Muscle of leg (tissue), 11 donors: ENCODE data around the gene PLEKHM1. TPM values are rescaled to one million over a fixed set of nuclear protein-coding genes. Genes with fewer than 3 reads are reported as not detected.

Experiments
- DNase-seq: peaks from one replicate; pipeline ENCODE4 v3.0.0; 2013
- H3K27ac ChIP-seq: one replicate; pipeline ENCODE4 v1.5.1; 2013; ENCODE audit warnings: mild to moderate bottlenecking, low read length, control low read depth
- H3K27me3 ChIP-seq: one replicate; pipeline ENCODE4 v1.6.1; 2013; ENCODE audit warnings: low read length; ENCODE audit not compliant: control insufficient read depth, insufficient read depth
- H3K36me3 ChIP-seq: one replicate; pipeline ENCODE4 v1.6.1; 2013; ENCODE audit warnings: low read length; ENCODE audit not compliant: control insufficient read depth, insufficient read depth
- H3K4me1 ChIP-seq: one replicate; pipeline ENCODE4 v1.6.1; 2013; ENCODE audit warnings: low read length; ENCODE audit not compliant: control insufficient read depth, insufficient read depth
- H3K4me3 ChIP-seq: one replicate; pipeline ENCODE4 v1.5.1; 2013; ENCODE audit warnings: low read length, control low read depth
- H3K9me3 ChIP-seq: replicated peaks from 2 replicates; pipeline ENCODE4 v1.6.1; 2013; ENCODE audit warnings: low read depth, low read length; ENCODE audit not compliant: control insufficient read depth
- WGBS: methylation state at CpG from one replicate; pipeline ENCODE4 v1.1.5; 2013; ENCODE audit warnings: missing lambda C conversion rate; ENCODE audit not compliant: insufficient coverage; 5-methylcytosine and 5-hydroxymethylcytosine counted together
- polyA plus RNA-seq, 8 donors: library from polyadenylated mRNA; unstranded; fragments of 120-200 nt; gene quantifications; one replicate each; pipeline versions ENCODE4 v1.2.1 to v1.2.3, GENCODE V29; 2013; ENCODE audit warnings: inconsistent platforms in 1 of 8, low replicate concordance in 1 of 8; ENCODE audit not compliant: insufficient read length in 8 of 8, insufficient read depth in 1 of 8
- total RNA-seq: library from RNA; stranded (reverse); fragments of 120-200 nt; gene quantifications from one replicate; pipeline ENCODE4 v1.2.4, GENCODE V29; 2013

Gene PLEKHM1
- total and polyA plus RNA-seq, 9 donors: 7.5 to 11.3 (median 8.9) TPM

DNA sequence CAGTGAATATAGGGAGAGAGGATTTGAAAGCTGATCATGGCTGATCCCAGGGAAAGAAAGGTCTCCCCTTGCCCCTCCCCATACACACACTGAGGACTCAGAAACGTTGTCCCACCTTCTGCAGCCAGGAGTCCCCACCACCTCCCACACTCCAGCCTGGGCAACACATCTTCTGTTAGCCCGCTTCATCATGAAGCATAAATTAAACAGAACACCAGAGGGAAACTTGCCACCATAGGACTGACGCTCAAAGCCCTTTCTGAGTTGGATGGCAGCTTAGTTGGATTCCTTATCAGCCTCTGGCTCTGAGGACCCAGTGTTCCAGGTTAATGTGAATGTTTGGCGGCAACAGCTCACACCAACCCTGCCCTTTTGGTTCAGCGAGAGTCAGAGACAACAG lies 91.7 kb downstream of the PLEKHM1 start:
- no peak for DNase-seq
- H3K36me3 ChIP-seq: peaks cover 2% of the 10 kb centered on the region
- H3K4me3 ChIP-seq: no peak overlapping the region
- no peaks in the 10 kb centered on the region for H3K9me3 ChIP-seq
- H3K27me3 ChIP-seq: peaks cover 8% of the 10 kb centered on the region
- H3K4me1 ChIP-seq: peaks cover 19% of the 10 kb centered on the region
- no peak overlapping the region for H3K27ac ChIP-seq
- 53% methylated on average over 3 of the region's 5 CpGs for WGBS

DNA sequence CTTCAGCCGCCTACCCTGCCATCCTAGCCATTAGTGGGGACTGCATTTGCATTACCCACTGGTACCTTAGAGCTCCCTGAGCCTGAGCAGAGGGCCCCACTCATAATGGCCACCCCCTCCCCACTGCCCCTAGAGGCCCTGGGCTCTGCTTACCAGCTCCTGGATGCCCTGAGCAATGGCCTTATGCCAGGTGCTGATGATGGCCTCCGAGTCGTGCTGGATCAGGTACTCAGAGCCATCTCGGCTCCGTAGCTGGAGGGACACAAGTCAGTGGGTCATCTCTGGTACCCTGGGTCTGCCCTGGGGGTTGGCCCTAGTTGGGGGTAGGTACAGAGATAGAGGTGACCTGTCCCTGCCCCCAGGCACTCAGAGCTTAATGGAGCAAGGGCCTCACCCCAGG lies 92.7 kb downstream of the PLEKHM1 start:
- no peaks in the 10 kb centered on the region for H3K9me3 ChIP-seq
- H3K27ac ChIP-seq: no peak overlapping the region
- no peak for DNase-seq
- 65% methylated on average over 3 of the region's 5 CpGs for WGBS
- H3K4me3 ChIP-seq: no peak overlapping the region
- H3K27me3 ChIP-seq: peaks cover 8% of the 10 kb centered on the region
- H3K4me1 ChIP-seq: peaks cover 29% of the 10 kb centered on the region
- peaks cover 2% of the 10 kb centered on the region for H3K36me3 ChIP-seq

DNA sequence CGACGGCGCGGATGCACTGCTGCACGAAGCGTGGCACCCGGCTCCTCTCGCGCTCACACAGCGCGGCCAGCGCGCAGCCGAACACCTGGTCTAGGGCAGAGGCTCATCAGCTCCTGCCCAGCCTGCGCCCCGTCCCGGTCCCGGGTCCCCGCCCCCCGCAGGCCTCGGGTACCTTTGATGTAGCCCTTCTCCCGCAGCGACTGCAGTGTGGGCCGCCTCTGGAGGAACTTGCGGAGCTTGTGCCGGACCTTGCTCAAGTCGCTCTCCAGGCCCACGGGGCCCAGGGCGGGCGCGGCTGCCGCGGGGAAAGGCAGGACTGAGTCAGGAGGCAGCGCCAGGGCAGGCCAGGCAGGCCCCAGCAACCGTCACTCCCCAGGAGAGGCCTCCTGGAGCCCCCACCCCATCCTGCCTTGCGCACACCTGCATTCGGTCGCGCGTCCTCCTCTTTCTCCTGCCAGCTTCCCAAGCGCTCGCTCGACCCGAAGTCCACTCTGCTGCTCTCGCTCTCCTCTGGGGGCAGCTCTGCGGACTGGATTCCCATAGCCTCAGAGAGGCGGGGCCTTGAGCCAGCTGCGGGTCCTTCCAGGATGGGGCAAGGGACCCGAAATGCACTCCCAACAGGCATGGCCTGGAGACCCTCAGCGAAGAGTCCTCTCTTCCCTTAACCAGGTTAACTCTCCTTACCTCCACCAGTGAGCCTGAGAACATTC lies 93.9 kb downstream of the PLEKHM1 start:
- H3K4me3 ChIP-seq: no peak overlapping the region
- no peaks in the 10 kb centered on the region for H3K9me3 ChIP-seq
- no peak for DNase-seq
- peaks cover 30% of the 10 kb centered on the region for H3K4me1 ChIP-seq
- WGBS: 84% methylated on average over 49 of the region's 50 CpGs
- no peak overlapping the region for H3K27ac ChIP-seq
- peaks cover 2% of the 10 kb centered on the region for H3K36me3 ChIP-seq
- H3K27me3 ChIP-seq: peaks cover 10% of the 10 kb centered on the region

DNA sequence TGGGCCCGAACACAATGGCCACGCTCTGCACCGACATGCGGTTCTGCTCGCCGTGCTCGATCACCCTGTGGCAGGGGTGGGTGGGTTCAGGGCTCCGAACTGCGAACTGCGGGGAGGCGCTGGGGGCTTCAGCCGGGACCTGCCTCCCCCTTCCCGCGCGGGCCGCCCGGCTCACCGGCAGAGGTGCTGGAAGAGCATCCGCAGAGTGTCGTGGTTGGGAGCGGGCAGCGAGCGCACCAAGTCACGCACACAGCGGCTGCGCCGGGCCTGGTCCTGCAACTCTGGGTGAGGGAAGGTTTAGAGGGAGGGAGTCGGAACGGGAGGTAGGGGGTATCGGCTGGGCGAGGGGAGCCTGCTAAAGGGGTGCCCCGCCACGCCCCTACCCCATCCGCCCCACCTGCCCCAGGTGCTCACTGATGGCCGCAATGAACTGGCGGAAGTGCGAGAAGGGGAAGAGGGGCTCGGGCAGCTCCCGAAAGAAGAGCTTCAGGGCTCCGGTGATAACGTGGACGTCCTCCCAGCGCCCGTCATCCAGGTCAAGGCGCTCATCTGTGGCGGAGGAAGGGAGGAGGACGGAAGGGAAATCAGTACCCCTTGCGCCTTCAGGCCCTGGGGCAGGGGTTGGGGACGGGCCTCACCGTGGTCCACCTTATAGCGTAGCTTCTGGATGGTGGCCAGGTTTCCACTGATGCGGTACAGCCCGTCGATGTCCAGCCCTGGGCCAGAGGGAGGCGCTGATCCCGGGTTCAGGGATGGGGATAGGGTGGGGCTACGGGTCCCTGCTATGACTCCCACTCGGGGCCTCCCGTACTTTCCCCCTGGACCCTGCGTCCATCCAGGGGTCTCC lies 94.7 kb downstream of the PLEKHM1 start:
- H3K4me1 ChIP-seq: peaks cover 30% of the 10 kb centered on the region
- DNase-seq: no peak
- H3K9me3 ChIP-seq: no peaks in the 10 kb centered on the region
- no peak overlapping the region for H3K27ac ChIP-seq
- peaks cover 10% of the 10 kb centered on the region for H3K27me3 ChIP-seq
- H3K36me3 ChIP-seq: peaks cover 2% of the 10 kb centered on the region
- H3K4me3 ChIP-seq: peak overlapping the region; percentile 39
- 50% methylated on average over 39 of the region's 60 CpGs for WGBS

DNA sequence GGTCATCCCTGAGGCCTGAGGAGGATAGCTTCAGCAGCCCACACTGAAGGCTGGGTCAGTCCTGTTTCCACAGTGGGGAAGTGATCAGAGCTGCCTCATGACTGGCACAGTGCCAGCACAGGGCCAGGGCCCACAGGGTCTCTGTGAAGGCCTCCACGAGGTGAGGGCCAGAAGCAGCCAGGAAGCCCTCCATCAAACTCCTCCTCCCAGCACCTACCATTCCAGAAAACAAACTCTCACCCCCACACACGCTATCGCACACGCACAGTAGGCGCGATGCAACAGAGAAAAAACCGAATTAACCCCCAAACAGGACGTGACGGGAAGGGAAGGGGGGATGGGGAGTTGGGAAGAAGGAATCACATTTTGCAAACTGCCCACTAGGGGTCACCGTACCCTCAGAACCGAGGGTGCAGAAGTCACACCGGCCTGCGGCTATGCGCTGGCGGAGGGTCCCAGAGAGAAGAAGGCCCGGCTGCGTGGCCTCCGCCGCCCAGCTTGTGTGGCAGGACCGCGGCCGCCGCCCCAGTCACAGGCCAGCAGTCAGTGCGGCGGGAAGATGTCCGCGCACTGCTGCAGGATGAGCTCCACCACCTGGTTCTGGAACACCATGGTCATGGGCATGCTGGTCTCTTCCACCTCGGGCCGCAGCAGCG lies 95.5 kb downstream of the PLEKHM1 start:
- peak; percentile 94 for DNase-seq
- Histone ChIP-seq H3K27me3 (peaks cover 10% of the 10 kb centered on the region), H3K4me1 (peaks cover 30% of the 10 kb centered on the region), H3K36me3 (peaks cover 2% of the 10 kb centered on the region), H3K9me3 (no peaks in the 10 kb centered on the region), H3K27ac (peak overlapping the region; percentile 31), H3K4me3 (peak overlapping the region; percentile 39)
- WGBS: 3% methylated on average over 22 of the region's 30 CpGs

DNA sequence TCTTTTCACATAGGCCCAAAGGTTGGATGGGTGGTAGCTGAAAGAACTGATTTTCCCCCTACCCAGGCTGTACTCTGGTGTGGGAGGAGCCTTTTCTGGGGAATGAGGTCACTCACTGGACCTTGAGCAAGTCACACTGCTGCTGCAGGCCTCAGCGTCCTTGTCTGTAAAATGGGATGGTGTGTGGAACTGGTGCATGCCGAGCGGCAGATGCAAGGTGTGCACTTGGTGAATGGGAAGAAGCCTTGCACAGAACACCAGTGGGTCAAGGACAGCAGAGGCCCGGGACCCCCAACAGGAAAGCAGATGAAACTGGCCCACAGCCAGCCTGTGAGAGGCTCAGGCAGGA lies 96.0 kb downstream of the PLEKHM1 start:
- 76% methylated on average over 4 of the region's 4 CpGs for WGBS
- H3K4me1 ChIP-seq: peaks cover 30% of the 10 kb centered on the region
- H3K4me3 ChIP-seq: no peak overlapping the region
- peak overlapping the region; percentile 31 for H3K27ac ChIP-seq
- peaks cover 2% of the 10 kb centered on the region for H3K36me3 ChIP-seq
- DNase-seq: no peak
- no peaks in the 10 kb centered on the region for H3K9me3 ChIP-seq
- H3K27me3 ChIP-seq: peaks cover 12% of the 10 kb centered on the region

DNA sequence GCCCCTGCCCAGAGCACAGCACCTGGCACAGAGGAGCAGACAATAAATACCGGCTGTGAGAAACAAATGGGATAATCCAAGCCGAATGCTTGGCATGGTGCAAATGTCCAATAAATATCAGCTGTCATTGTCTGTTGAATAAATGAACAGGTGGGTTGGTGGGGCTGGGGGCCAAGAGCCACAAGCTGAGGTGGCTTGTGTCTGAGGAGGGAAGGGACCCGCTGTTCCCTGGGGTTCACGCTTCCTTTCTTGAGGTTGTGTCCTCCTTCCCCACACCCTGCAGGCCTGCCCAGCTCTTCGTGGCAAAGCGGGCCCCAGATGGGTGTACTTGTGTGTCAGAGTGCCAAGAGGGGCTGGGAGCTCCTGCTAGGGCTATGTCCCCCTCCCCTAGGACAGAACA lies 96.4 kb downstream of the PLEKHM1 start:
- WGBS: 94% methylated on average over 2 of the region's 6 CpGs
- Histone ChIP-seq H3K36me3 (peaks cover 2% of the 10 kb centered on the region), H3K4me1 (peaks cover 34% of the 10 kb centered on the region), H3K27ac (peak overlapping the region; percentile 54), H3K4me3 (no peak overlapping the region), H3K9me3 (no peaks in the 10 kb centered on the region), H3K27me3 (peaks cover 16% of the 10 kb centered on the region)
- DNase-seq: peak; percentile 66

DNA sequence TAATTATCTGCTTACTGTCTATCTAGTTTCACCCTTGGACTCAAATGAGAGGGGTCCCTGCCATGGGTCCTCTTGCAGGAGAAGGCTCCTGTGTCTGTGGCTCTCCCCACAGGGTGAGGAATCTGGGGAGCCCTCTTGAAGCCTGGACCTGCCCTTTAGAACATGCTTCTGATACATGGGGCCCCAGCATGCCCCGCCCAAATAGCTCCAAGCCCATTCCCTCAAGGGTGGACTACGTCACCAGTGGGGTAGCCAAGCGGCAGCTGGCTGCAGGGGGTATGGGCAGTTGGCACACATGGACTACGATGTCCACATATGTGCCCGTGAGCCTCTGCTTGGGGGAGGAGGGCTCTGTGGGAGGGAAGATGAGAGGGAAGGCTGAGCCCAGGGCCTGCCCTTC lies 97.1 kb downstream of the PLEKHM1 start:
- DNase-seq: no peak
- Histone ChIP-seq H3K27ac (peak overlapping the region; percentile 51), H3K27me3 (peaks cover 20% of the 10 kb centered on the region), H3K9me3 (no peaks in the 10 kb centered on the region), H3K4me3 (no peak overlapping the region), H3K4me1 (peaks cover 35% of the 10 kb centered on the region), H3K36me3 (peaks cover 2% of the 10 kb centered on the region)
- WGBS: 72% methylated on average over 4 of the region's 5 CpGs

DNA sequence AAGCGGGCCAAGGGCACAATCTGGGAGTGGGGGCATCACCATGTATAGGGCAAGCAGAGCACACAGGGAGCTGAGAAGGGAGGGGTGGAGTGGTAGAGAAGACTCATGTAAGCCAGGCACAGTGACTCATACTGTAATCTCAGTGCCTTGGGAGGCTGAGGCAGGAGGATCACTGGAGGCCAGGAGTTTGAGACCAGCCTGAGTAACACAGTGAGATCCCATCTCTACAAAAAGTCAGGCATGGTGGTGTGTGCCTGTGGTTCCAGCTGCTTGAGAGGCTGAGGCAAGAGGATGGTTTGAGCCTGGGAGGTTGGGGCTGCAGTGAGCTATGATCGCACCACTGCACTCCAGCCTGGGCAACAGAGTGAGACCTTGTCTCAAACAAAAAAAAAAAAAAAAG lies 98.6 kb downstream of the PLEKHM1 start:
- peaks cover 2% of the 10 kb centered on the region for H3K36me3 ChIP-seq
- H3K27me3 ChIP-seq: peaks cover 28% of the 10 kb centered on the region
- WGBS: 100% methylated on average over 2 of the region's 2 CpGs
- H3K9me3 ChIP-seq: no peaks in the 10 kb centered on the region
- H3K4me3 ChIP-seq: no peak overlapping the region
- DNase-seq: no peak
- no peak overlapping the region for H3K27ac ChIP-seq
- peaks cover 35% of the 10 kb centered on the region for H3K4me1 ChIP-seq

DNA sequence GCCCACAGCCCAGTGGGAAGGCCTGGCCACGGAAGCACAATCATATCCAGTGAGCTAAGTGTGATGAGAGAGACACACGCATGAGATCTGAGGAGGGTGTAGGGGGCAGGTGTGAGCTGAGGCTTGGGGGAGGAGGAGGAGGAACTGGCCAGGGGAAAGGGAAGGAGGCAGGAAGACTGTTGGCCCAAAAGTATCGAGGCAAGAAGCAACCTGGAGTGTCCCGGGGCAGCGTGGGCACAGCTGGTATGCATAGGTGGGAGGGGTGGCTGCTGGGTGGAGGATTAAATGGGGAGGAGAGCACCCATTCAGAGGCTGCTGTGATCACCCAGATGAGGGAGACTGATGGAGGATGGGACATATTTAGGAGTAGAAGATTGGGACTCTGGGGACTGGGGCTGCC lies 99.2 kb downstream of the PLEKHM1 start:
- Histone ChIP-seq H3K36me3 (peaks cover 2% of the 10 kb centered on the region), H3K4me3 (no peak overlapping the region), H3K9me3 (no peaks in the 10 kb centered on the region), H3K4me1 (peaks cover 35% of the 10 kb centered on the region), H3K27me3 (peaks cover 26% of the 10 kb centered on the region), H3K27ac (no peak overlapping the region)
- no peak for DNase-seq
- WGBS: 42% methylated on average over 5 of the region's 5 CpGs
